HepG2 (cell line): Measurements from ENCODE around the gene ZC3H18. TPM values are rescaled to one million over a fixed set of nuclear protein-coding genes. Genes with fewer than 3 reads are reported as not detected.
A peak's percentile ranks its signal among the peaks of the same experiment; 100 is the strongest.

Experiments used
- ESRRA ChIP-seq: sonication (generic); formaldehyde crosslinking; IDR thresholded peaks from 2 replicates; pipeline ENCODE4 v1.5.1; 2020; ENCODE audit warnings: mild to moderate bottlenecking, low read depth, missing genetic modification reagents
- HNRNPH1 ChIP-seq: fragments of 200-400 bp; formaldehyde crosslinking; optimal IDR thresholded peaks from 2 replicates; pipeline ENCODE3; 2017; ENCODE audit warnings: mild to moderate bottlenecking, low read depth, low read length
- MED8 ChIP-seq: sonication (generic); formaldehyde crosslinking; IDR thresholded peaks from 2 replicates; pipeline ENCODE4 v1.8.1; 2023; ENCODE audit warnings: mild to moderate bottlenecking, missing genetic modification reagents; ENCODE audit not compliant: insufficient replicate concordance
- PATZ1 ChIP-seq: sonication (generic); formaldehyde crosslinking; IDR thresholded peaks from 2 replicates; pipeline ENCODE4 v1.4.0; 2020; ENCODE audit warnings: missing genetic modification reagents
- RAD21 ChIP-seq: fragments of 450-650 bp; formaldehyde crosslinking; IDR thresholded peaks from 2 replicates; pipeline ENCODE4 v1.5.0; 2020; ENCODE audit warnings: mild to moderate bottlenecking
- SIX4 ChIP-seq: sonication (generic); formaldehyde crosslinking; IDR thresholded peaks from 2 replicates; pipeline ENCODE4 v1.4.0; 2020; ENCODE audit warnings: missing genetic modification reagents
- THAP9 ChIP-seq: sonication (generic); formaldehyde crosslinking; IDR thresholded peaks from 2 replicates; pipeline ENCODE4; 2020; ENCODE audit warnings: missing genetic modification reagents, mild to moderate bottlenecking, borderline replicate concordance
- ZBTB26 ChIP-seq: IDR thresholded peaks from 2 replicates; pipeline ENCODE4 v1.6.1; 2016; ENCODE audit warnings: missing compliant biosample characterization, missing genetic modification reagents, borderline replicate concordance
- ZFX ChIP-seq: sonication (generic); formaldehyde crosslinking; IDR thresholded peaks from 2 replicates; pipeline ENCODE4 v1.4.0; 2020; ENCODE audit warnings: mild to moderate bottlenecking, low read depth, missing genetic modification reagents, moderate library complexity
- ZNF160 ChIP-seq: sonication (generic); formaldehyde crosslinking; IDR thresholded peaks from 2 replicates; pipeline ENCODE4 v1.8.0; 2022; ENCODE audit warnings: mild to moderate bottlenecking, inconsistent platforms, missing genetic modification reagents
- ZNF407 ChIP-seq: sonication (generic); formaldehyde crosslinking; IDR thresholded peaks from one replicate; pipeline ENCODE4 v1.5.1; 2020; ENCODE audit warnings: mild to moderate bottlenecking, missing genetic modification reagents; ENCODE audit errors: not compliant biosample characterization
- ZNF839 ChIP-seq: sonication (generic); formaldehyde crosslinking; IDR thresholded peaks from 2 replicates; pipeline ENCODE4 v1.4.0; 2020; ENCODE audit warnings: missing genetic modification reagents, mild to moderate bottlenecking, borderline replicate concordance
- polyA plus RNA-seq, 8 experiments: library from polyadenylated mRNA; depleted of rRNA in 3 of 8; stranded (reverse) in 7 of 8; unstranded in 1 of 8; fragments of >200 nt; fragmentation: Illumina TruSeq in 4 of 8; extraction: Trizol in 4 of 8; gene quantifications; 2 replicates each; pipeline versions ENCODE4 v1.2.1 to v1.2.3, GENCODE V29; 2011 to 2016; ENCODE audit warnings: low read depth in 4 of 8, missing spikeins in 1 of 8, mixed read lengths in 1 of 8; ENCODE audit not compliant: insufficient read depth in 1 of 8
- total RNA-seq, 5 experiments: library from RNA; depleted of rRNA; stranded (reverse); fragments of >200 nt; fragmentation: Illumina TruSeq; extraction: Trizol; gene quantifications; 2 replicates each; pipeline ENCODE4 v1.2.3, GENCODE V29; 2016; ENCODE audit warnings: low read depth in 1 of 5

Gene ZC3H18
- total and polyA plus RNA-seq, 2 of the 13 experiments (the other 11 are each of a cell fraction or from before 2014, with no cell fraction given) = 11.2 to 27.4 TPM

- TF ChIP-seq ZBTB26 (CRISPR knock-in tag) (no peak; the same call in none of the 2 replicates), ZNF839 (CRISPR knock-in tag) (no peak), PATZ1 (CRISPR knock-in tag) (no peak), ZNF160 (peak; percentile 9; the same call in 1 of the 2 replicates), MED8 (CRISPR knock-in tag) (no peak), RAD21 (CRISPR knock-in tag) (no peak; the same call in 1 of the 2 replicates), HNRNPH1 (no peak), SIX4 (CRISPR knock-in tag) (no peak), ZNF407 (peak; percentile 14), ESRRA (no peak), THAP9 (no peak), ZFX (CRISPR knock-in tag) (peak; percentile 90)
These were observed 80.6 kb downstream of the ZC3H18 start, which contains the start of gene CYBA (continued) for GRCh38 chr16:88650749-88651275.
